Right lobe of liver (tissue), 6 donors: ENCODE results near the gene CDH13. TPM values are rescaled to one million over a fixed set of nuclear protein-coding genes. Genes with fewer than 3 reads are reported as not detected.

Experiments
- ATAC-seq, 4 donors: fragments of 200-7000 bp; cut with Tn5 transposase; one replicate each; pipeline ENCODE4 v1.9.1; 2020; ENCODE audit warnings: mild to moderate bottlenecking in 4 of 4, moderate library complexity in 4 of 4
- DNase-seq, 3 donors: peaks; one replicate each; pipeline ENCODE4 v3.0.0-alpha.2; 2020
- H3K27ac ChIP-seq, 3 donors: fragments of 200-600 bp; one replicate each; pipeline ENCODE4 v1.8.0; 2022
- H3K27me3 ChIP-seq, 2 donors: fragments of 200-600 bp; one replicate each; pipeline ENCODE4 v1.8.0; 2022
- H3K36me3 ChIP-seq, 4 donors: fragments of 200-600 bp; sonication (generic) in 1 of 4; one replicate each; pipeline versions ENCODE4 v1.5.1 to v1.8.0; 2017 to 2022; ENCODE audit warnings: control low read depth in 1 of 4
- H3K4me1 ChIP-seq, 4 donors: fragments of 200-600 bp; sonication (generic) in 1 of 4; one replicate each; pipeline versions ENCODE4 v1.5.1 to v1.8.0; 2017 to 2022; ENCODE audit warnings: control low read depth in 1 of 4
- H3K4me3 ChIP-seq, 3 donors: fragments of 200-600 bp; one replicate each; pipeline ENCODE4 v1.8.0; 2022
- H3K9me3 ChIP-seq, 4 donors: fragments of 200-600 bp; sonication (generic) in 1 of 4; one replicate each; pipeline versions ENCODE4 v1.5.1 to v1.8.0; 2017 to 2022; ENCODE audit warnings: control low read depth in 1 of 4
- POLR2A ChIP-seq: fragments of 450-650 bp; IDR thresholded peaks from one replicate; pipeline ENCODE4 v1.6.1; 2017; ENCODE audit warnings: antibody characterized with exemption, mild to moderate bottlenecking
- WGBS: methylation state at CpG from one replicate; pipeline ENCODE4 v1.1.6; 2018; ENCODE audit warnings: low coverage, low lambda C conversion rate; ENCODE audit not compliant: insufficient coverage; ENCODE audit errors: missing lambda C conversion rate; 5-methylcytosine and 5-hydroxymethylcytosine counted together
- intact Hi-C, 2 donors: fragments of 100-400 bp; cut with DNase I; formaldehyde crosslinking; loops; one replicate each; pipeline versions ENCODE4 v1.11.2 to v1.14.1; 2022
- total RNA-seq, 6 experiments: library from RNA; depleted of rRNA in 2 of 6; stranded (reverse); fragments of >200 nt in 2 of 6; fragmentation: NEBNext Ultra II Directional in 3 of 6; extraction: Animal tissue kit (Norgen Biotek cat#: 25700) in 3 of 6; gene quantifications; one replicate each; pipeline versions ENCODE4 v1.1.0 to v1.2.4, GENCODE V29; 2016 to 2023
- TF ChIP-seq, protein P1 (sequence below), 4 donors: fragments of 200-600 bp in 3 of 4; fragments of 450-650 bp in 1 of 4; IDR thresholded peaks; one replicate each; pipeline versions ENCODE4 v1.5.1 to v1.8.0; 2016 to 2022; ENCODE audit warnings: antibody characterized with exemption in 4 of 4, mild to moderate bottlenecking in 2 of 4
- donor health status: DM: no; HTN: yes; CAD: no.
- donor health status: DM: no; HTN: no; CAD: no.
- donor health status: DM: no; HTN: no; CAD: no.
- donor health status: DM: no; HTN: yes; CAD: no.
- donor health status: DM: no; HTN: yes; CAD: no.

CDH13 gene
- total RNA-seq, 6 experiments from 2014 or later: 0.13 to 4.6 (median 0.49) TPM

DNA sequence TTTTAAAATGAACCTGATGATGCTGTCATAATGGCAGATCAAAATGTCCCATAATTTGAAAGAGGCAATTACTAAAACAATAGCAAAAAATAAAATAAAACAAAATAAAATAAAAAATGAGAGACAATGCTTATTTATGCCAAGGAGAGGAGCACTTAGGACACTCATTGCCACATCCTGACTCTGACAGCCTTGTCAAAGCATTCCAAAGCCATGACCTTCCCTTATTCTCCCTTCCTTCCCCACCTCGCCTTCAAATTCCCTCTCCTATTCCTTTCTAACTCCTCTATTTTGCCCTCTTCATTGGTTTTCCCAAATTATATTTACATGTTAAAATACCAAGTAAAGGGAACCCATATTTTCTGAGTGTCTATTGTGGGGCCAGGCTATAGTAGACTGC is 220.0 kb downstream of the CDH13 start:
- WGBS: 78% methylated on average over 1 of the region's 1 CpG
- H3K4me1 ChIP-seq: no peaks in the 10 kb centered on the region
- no peak overlapping the region for H3K27ac ChIP-seq
- H3K36me3 ChIP-seq: no peaks in the 10 kb centered on the region
- ATAC-seq: no peak
- no peak overlapping the region for H3K4me3 ChIP-seq
- H3K27me3 ChIP-seq: no peaks in the 10 kb centered on the region
- intact Hi-C loops: no loop called here
- H3K9me3 ChIP-seq: no peaks in the 10 kb centered on the region
- TF ChIP-seq POLR2A: no peak
- TF ChIP-seq, protein P1, sequence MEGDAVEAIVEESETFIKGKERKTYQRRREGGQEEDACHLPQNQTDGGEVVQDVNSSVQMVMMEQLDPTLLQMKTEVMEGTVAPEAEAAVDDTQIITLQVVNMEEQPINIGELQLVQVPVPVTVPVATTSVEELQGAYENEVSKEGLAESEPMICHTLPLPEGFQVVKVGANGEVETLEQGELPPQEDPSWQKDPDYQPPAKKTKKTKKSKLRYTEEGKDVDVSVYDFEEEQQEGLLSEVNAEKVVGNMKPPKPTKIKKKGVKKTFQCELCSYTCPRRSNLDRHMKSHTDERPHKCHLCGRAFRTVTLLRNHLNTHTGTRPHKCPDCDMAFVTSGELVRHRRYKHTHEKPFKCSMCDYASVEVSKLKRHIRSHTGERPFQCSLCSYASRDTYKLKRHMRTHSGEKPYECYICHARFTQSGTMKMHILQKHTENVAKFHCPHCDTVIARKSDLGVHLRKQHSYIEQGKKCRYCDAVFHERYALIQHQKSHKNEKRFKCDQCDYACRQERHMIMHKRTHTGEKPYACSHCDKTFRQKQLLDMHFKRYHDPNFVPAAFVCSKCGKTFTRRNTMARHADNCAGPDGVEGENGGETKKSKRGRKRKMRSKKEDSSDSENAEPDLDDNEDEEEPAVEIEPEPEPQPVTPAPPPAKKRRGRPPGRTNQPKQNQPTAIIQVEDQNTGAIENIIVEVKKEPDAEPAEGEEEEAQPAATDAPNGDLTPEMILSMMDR (IDR thresholded peaks at IDR 0.05): no peak
- no peak for DNase-seq

DNA sequence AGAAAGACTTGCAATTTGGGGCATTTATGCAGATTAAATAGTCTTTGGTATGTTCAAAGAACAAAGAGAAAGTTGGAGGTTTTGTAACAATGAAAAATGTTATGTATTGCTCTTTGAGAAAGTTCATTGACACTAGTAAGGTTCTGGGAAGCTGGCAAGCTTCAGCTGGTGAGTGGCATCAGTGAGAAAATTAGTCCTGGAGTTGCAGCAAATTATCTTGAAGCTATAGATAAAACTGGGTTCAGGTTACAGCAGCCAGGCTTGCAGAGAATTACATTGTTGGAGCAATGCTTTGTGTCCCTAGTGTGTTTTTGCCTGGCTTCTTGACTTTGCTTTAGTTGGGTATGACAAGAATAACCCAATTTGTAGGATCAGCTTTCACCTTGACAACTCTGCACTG is 221.2 kb downstream of the CDH13 start:
- ATAC-seq: no peak

DNA sequence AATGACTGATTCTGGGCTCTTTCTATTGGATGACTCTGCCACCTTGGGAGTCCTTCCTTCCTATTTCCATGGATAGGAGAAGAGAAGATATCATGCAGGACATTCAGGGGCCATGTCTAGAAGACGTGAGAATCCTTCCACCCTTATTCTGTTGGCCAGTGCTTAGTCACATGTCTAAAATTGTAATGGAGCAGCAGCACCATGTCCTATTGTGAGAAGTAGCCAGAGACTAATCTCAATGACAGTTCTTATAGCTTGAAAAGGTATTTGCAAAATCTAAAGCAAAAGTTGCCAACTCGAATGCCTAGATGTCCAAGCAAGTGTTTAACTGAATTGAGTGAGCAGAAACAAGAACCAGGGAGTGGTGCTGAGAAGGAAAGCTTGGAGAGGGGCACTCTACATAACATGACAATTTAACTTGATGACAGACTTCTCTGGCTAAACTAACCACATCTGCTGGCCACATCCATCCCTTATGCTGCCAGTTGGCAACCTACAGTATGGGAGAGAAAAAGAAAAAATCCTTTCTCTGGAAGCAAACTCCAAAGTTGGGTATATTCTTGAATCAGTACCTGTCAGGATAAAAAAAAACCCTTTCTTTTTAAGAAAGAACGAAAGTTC is 225.7 kb downstream of the CDH13 start:
- TF ChIP-seq, protein P1 (IDR thresholded peaks at IDR 0.05): no peak
- TF ChIP-seq POLR2A: no peak
- Histone ChIP-seq H3K4me1 (no peaks in the 10 kb centered on the region), H3K27ac (no peak overlapping the region), H3K36me3 (no peaks in the 10 kb centered on the region), H3K27me3 (no peaks in the 10 kb centered on the region), H3K4me3 (no peak overlapping the region), H3K9me3 (no peaks in the 10 kb centered on the region)
- ATAC-seq (no peak), DNase-seq (no peak)
- 31% methylated on average over 3 of the region's 3 CpGs for whole genome bisulfite sequencing
- intact Hi-C loops: no loop called here

More for the DNA sequence above, 221.2 kb downstream of the CDH13 start:
- intact Hi-C loops: no loop called here
- TF ChIP-seq, protein P1 (IDR thresholded peaks at IDR 0.05): no peak
- no peak for TF ChIP-seq POLR2A
- H3K9me3 ChIP-seq: no peaks in the 10 kb centered on the region
- H3K4me3 ChIP-seq: no peak overlapping the region
- no peaks in the 10 kb centered on the region for H3K4me1 ChIP-seq
- H3K27me3 ChIP-seq: no peaks in the 10 kb centered on the region
- no peak overlapping the region for H3K27ac ChIP-seq
- H3K36me3 ChIP-seq: no peaks in the 10 kb centered on the region
- DNase-seq: no peak

DNA sequence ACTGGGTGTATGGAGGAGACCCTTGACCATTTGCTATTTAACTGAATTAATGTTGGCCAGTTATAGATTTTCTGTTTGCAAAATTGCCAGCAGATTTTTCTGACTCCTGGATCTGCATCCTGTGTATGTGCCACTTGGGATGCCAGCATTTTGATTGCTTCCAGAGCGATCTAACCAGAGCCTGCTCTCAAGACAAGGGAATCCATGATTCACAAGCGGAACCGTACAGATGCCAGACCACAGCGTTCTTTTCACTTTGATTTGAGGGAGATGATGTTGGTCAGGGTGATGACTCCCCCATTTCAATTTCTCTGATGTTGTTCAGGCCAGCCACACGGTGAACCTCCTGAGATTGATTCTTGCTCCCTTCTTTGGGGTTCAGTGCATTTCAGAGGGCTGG is 228.7 kb downstream of the CDH13 start:
- intact Hi-C loops: no loop called here
- Histone ChIP-seq H3K36me3 (no peaks in the 10 kb centered on the region), H3K27ac (no peak overlapping the region), H3K9me3 (no peaks in the 10 kb centered on the region), H3K27me3 (no peaks in the 10 kb centered on the region), H3K4me1 (no peaks in the 10 kb centered on the region), H3K4me3 (no peak overlapping the region)
- ATAC-seq (no peak), DNase-seq (no peak)
- TF ChIP-seq, protein P1 (IDR thresholded peaks at IDR 0.05): no peak
- TF ChIP-seq POLR2A: no peak
- 64% methylated on average over 5 of the region's 5 CpGs for WGBS
